GM12872 (cell line): ENCODE data around the gene RFNG.

Experiments
- TF ChIP-seq, protein P1 (sequence below): IDR thresholded peaks from 3 replicates; pipeline ENCODE4 v1.5.1; 2011; ENCODE audit warnings: low read depth, mild to moderate bottlenecking, low read length, moderate library complexity; ENCODE audit not compliant: insufficient read depth

The RFNG gene

DNA sequence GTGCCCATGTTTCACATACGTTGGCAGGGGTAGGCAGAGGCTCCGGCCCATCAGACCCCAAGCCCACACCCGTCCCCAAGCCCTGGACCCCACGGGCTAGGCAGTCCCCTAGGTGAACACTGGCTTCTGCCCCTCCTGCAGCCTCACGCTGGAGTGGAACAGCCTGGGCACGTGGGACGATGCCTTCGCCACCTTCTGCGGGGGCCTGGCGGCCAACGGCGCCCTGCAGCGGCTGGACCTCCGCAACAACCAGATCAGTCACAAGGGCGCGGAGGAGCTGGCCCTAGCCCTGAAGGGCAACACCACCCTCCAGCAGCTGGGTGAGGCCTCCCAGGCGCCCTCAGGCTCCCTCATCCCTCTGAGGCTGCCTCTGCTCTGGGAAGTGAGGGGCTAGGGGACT is 26.8 kb downstream of the RFNG start:
- TF ChIP-seq, protein P1, sequence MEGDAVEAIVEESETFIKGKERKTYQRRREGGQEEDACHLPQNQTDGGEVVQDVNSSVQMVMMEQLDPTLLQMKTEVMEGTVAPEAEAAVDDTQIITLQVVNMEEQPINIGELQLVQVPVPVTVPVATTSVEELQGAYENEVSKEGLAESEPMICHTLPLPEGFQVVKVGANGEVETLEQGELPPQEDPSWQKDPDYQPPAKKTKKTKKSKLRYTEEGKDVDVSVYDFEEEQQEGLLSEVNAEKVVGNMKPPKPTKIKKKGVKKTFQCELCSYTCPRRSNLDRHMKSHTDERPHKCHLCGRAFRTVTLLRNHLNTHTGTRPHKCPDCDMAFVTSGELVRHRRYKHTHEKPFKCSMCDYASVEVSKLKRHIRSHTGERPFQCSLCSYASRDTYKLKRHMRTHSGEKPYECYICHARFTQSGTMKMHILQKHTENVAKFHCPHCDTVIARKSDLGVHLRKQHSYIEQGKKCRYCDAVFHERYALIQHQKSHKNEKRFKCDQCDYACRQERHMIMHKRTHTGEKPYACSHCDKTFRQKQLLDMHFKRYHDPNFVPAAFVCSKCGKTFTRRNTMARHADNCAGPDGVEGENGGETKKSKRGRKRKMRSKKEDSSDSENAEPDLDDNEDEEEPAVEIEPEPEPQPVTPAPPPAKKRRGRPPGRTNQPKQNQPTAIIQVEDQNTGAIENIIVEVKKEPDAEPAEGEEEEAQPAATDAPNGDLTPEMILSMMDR, result no peak

DNA sequence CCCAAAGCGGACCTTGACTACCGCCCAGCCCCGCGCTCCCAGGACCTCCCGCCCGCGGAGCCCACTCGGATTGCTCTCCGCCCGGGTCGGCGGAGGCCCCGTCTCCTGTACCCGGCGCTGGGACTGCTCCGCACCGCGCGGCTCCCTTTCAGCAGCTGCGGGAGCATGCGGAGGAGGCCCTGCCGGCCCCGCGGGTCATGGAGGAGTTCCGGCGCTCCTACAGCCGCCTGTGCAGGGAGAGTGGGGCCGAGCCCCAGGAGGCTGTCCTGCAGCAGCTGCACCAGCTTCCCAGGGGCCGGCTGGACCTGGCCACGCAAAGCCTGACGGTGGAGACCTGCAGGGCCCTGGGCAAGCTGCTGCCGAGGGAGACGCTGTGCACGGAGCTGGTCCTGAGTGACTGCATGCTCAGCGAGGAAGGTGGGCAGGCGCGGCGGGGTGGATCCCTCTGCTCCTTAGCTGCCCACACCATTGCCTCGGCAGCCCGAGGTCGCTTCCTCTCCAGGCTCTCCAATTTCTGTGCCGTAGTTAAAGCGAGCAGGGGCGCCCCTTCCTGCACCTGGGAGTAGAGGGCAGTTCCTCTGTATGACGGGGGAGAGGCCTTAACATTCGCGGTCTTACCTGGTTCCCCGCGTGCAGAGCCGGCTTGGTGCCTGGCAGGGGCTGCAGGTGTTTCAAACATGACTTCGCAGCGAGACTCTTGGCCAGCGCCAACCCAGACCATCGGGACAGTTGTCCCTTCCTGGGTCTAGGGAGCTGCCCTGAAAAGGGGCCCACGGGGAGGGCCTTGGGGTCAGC is 28.0 kb downstream of the RFNG start:
- TF ChIP-seq, protein P1, result no peak

DNA sequence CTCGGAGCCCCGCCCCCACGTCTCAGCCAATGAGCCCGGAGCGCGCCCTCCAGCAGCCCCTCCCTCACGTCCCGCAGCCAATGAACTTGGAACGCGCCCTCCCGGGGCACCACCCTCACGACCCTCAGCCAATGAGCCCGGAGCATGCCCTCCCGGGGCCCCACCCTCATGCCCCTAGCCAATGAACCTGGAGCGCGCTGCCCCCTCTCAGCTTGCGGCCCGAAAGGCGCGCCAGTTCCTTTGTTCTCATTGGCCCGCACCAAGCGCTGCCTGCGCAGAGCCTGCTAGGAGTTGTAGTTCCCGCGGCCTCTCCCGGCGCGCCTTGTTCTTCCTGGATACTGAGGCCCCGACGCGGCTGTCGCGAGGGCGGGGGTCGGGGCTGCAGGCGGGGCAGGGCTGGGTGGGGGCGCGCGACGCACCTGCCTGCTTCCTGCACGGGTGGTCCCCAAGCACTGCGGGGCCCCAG is 28.6 kb downstream of the RFNG start, which contains the start of gene LRRC45:
Gene LRRC45 (plus strand): TSS at position 325 of the 466 bp plus-strand sequence. CDS start 339 bp downstream, outside the sequence.
- TF ChIP-seq, protein P1, result no peak

DNA sequence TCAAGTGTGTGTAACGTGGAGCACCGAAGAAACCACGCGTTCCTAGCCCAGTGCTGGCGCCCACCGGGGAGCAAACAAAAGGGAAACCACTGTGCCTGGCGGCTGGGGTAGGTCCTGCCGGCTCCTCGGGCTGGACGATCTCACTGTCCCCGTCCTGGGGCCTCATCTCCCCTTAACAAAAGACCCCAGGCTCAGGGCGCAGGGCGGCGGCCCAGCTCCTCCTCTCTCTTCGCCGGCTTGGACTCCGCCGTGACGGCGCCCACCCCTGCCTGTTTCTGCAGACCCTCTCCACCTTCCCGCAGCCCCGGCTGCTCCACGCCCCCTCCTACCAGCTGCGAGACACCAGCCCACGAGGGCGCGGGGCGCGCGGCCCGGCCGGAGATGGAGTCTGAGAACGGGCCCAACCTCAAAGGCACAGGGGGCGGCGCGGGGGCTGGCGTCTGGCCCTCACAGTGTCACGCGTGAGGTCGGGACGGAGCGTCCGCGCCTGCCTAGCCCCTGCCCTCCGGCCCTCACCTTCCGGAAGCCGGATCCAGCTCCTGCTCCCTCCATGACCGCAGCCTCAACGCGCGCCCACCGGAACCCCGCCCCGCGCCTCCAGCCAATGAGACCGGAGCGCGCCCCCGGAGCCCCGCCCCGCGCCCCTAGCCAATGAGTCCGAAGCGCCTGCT is 29.2 kb downstream of the RFNG start, which contains the start of gene CENPX:
Gene CENPX (minus strand): TSS at position 569 of the 671 bp plus-strand sequence. CDS start 17 bp downstream, at position 552.
- TF ChIP-seq, protein P1, result no peak

DNA sequence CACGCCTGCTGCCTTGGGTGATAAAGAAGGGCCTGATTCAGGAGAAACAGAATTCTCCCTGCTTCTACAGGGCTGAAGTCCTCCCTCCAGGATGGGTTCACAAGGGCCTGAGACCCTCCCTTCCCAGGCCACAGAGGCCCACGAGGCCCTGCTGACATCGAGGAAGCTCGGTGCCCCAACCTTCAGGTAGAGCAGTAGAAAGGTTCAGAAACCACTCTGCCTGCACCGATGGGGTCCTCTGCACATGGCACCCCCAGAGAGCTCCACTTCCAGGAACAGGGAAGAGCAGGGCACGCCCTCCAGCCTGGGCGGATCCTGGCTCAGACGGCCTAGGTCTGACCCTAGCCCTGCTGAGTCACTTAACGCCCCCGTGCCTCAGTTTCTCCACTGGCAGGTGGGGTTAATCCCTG is 29.7 kb downstream of the RFNG start:
- TF ChIP-seq, protein P1, result no peak

DNA sequence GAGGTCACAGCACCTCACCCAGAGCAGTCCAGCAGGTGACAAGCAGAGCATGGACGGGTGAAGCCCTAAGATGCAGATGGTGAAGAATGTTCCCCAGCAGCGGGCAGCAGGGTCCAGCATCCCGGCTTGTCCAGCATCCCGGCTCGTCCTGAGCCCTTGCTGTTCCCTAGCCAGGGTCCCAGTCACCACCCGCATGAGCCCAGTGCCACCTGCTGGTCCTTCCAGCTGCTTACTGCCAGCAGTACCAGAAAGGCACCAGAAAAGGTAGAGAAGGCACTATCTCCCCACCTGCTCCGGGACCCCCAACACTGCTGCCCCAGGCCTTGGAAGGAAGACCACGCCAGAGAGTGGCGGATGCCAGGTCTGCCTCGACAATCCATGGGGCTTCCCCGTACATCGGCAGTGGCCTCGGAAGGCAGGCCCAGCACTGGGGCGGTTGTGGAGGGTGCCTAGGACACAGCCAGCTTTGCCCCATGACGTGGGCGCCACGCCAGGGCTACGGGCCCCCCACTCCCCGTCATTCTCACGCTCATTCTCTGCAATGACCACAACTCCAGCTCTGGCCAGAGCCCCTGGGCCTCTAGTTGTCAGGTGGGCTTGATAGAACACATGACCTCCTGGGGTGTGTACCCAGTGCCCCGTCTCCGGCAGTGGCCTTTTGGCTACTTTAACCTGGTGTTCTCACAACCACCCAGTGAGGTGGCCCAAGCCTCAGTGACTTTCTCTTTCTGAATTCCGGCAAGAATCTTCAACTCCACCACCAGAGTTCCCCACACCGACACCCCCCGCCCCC is 30.3 kb downstream of the RFNG start:
- TF ChIP-seq, protein P1, result peak; percentile 74
